DMS153 (cell line): Measurements from ENCODE around the gene PAK1.
"Not testable (repeated sequence)": the region's sequence is repeated elsewhere in the genome, so short reads cannot be mapped to it uniquely, and the experiment has no call there.

Experiments used
- DNase-seq: peaks from one replicate; lab custom pipeline; 2025; lab: John Stamatoyannopoulos, UW

Gene PAK1

GRCh38 chr11:77401486-77402217 lies 72.2 kb downstream of the PAK1 start:
- no peak for DNase-seq

GRCh38 chr11:77400775-77401449 lies 73.0 kb downstream of the PAK1 start:
- DNase-seq, result no peak

GRCh38 chr11:77400271-77400670 lies 73.6 kb downstream of the PAK1 start:
- no peak for DNase-seq

- no peak for DNase-seq
Measured at GRCh38 chr11:77397631-77398030, 76.3 kb downstream of the PAK1 start.

GRCh38 chr11:77396911-77397310 lies 77.0 kb downstream of the PAK1 start:
- no peak for DNase-seq

- DNase-seq, result no peak
Measured at GRCh38 chr11:77396305-77396704, 77.6 kb downstream of the PAK1 start.

GRCh38 chr11:77395460-77396173 lies 78.3 kb downstream of the PAK1 start:
- no peak for DNase-seq

GRCh38 chr11:77392842-77393241 lies 81.1 kb downstream of the PAK1 start:
- DNase-seq, result no peak

- DNase-seq, result no peak
Measured at GRCh38 chr11:77387701-77388100, 86.2 kb downstream of the PAK1 start.

GRCh38 chr11:77386178-77386577 lies 87.7 kb downstream of the PAK1 start:
- no peak for DNase-seq

GRCh38 chr11:77385255-77385771 lies 88.6 kb downstream of the PAK1 start:
- not testable (repeated sequence) for DNase-seq

- no peak for DNase-seq
Measured at GRCh38 chr11:77384571-77384970, 89.3 kb downstream of the PAK1 start.

GRCh38 chr11:77383349-77383748 lies 90.5 kb downstream of the PAK1 start:
- not testable (repeated sequence) for DNase-seq

GRCh38 chr11:77381729-77382665 lies 91.9 kb downstream of the PAK1 start:
- no peak for DNase-seq

- no peak for DNase-seq
Measured at GRCh38 chr11:77379934-77380333, 94.0 kb downstream of the PAK1 start.

- DNase-seq, result no peak
Measured at GRCh38 chr11:77379253-77379652, 94.6 kb downstream of the PAK1 start.

- no peak for DNase-seq
Measured at GRCh38 chr11:77377734-77378133, 96.2 kb downstream of the PAK1 start.

GRCh38 chr11:77375107-77375506 lies 98.8 kb downstream of the PAK1 start:
- DNase-seq, result no peak

GRCh38 chr11:77374611-77375031 lies 99.3 kb downstream of the PAK1 start:
- DNase-seq, result no peak

- no peak for DNase-seq
Measured at GRCh38 chr11:77374108-77374507, 99.8 kb downstream of the PAK1 start.

GRCh38 chr11:77372726-77373125 lies 101.2 kb downstream of the PAK1 start:
- DNase-seq, result no peak

- no peak for DNase-seq
Measured at GRCh38 chr11:77371646-77372045, 102.2 kb downstream of the PAK1 start.
